ENCODE results near the gene CEP72.

CEP72 gene

GRCh38 chr5:619444-619843 lies 7.3 kb downstream of the CEP72 start:
- Histone ChIP-seq H3K4me2 (ENCODE audit: low read length) (no peak overlapping the region), H3K79me2 (ENCODE audit: low read length) (peaks cover 31% of the 10 kb centered on the region), H3K36me3 (replicated peaks; ENCODE audit: low read depth, low read length) (peaks cover 23% of the 10 kb centered on the region), H3K27me3 (ENCODE audit: low read depth, low read length) (no peaks in the 10 kb centered on the region), H2AFZ (ENCODE audit: low read depth, low read length) (no peak overlapping the region), H3K4me1 (ENCODE audit: low read length) (no peaks in the 10 kb centered on the region), H3K9me3 (ENCODE audit: insufficient read depth, low read length) (no peaks in the 10 kb centered on the region; the same call in 1 of the 2 replicates), H3K9ac (ENCODE audit: low read length) (no peak overlapping the region), H3K4me3 (ENCODE audit: low read length) (no peak overlapping the region), H3K27ac (ENCODE audit: low read length) (no peak overlapping the region), H4K20me1 (ENCODE audit: insufficient read depth, low read length) (no peaks in the 10 kb centered on the region)
- TF ChIP-seq CTCF (IDR thresholded peaks at IDR 0.05; ENCODE audit: low read depth, low read length) (no peak), EZH2phosphoT487 (IDR thresholded peaks at IDR 0.05; ENCODE audit: low read depth) (no peak)

GRCh38 chr5:620152-620551 lies 8.0 kb downstream of the CEP72 start:
- H4K20me1 ChIP-seq (ENCODE audit: insufficient read depth, low read length): no peaks in the 10 kb centered on the region
- H3K9me3 ChIP-seq (ENCODE audit: insufficient read depth, low read length): no peaks in the 10 kb centered on the region
- no peak overlapping the region for H3K4me3 ChIP-seq (ENCODE audit: low read length)
- no peak overlapping the region for H3K9ac ChIP-seq (ENCODE audit: low read length)
- no peaks in the 10 kb centered on the region for H3K27me3 ChIP-seq (ENCODE audit: low read depth, low read length)
- no peak overlapping the region for H2AFZ ChIP-seq (ENCODE audit: low read depth, low read length)
- no peak overlapping the region for H3K27ac ChIP-seq (ENCODE audit: low read length)
- H3K4me1 ChIP-seq (ENCODE audit: low read length): no peaks in the 10 kb centered on the region
- peaks cover 18% of the 10 kb centered on the region for H3K36me3 ChIP-seq (replicated peaks; ENCODE audit: low read depth, low read length)
- no peak overlapping the region for H3K4me2 ChIP-seq (ENCODE audit: low read length)
- peaks cover 23% of the 10 kb centered on the region for H3K79me2 ChIP-seq (ENCODE audit: low read length)
- TF ChIP-seq EZH2phosphoT487 (IDR thresholded peaks at IDR 0.05; ENCODE audit: low read depth) (no peak), CTCF (IDR thresholded peaks at IDR 0.05; ENCODE audit: low read depth, low read length) (no peak)

GRCh38 chr5:620586-621180 lies 8.5 kb downstream of the CEP72 start:
- H3K9ac ChIP-seq (ENCODE audit: low read length): no peak overlapping the region
- no peaks in the 10 kb centered on the region for H3K27me3 ChIP-seq (ENCODE audit: low read depth, low read length)
- H3K27ac ChIP-seq (ENCODE audit: low read length): no peak overlapping the region
- peaks cover 12% of the 10 kb centered on the region for H3K36me3 ChIP-seq (replicated peaks; ENCODE audit: low read depth, low read length)
- H3K4me1 ChIP-seq (ENCODE audit: low read length): no peaks in the 10 kb centered on the region
- H3K4me2 ChIP-seq (ENCODE audit: low read length): no peak overlapping the region
- H4K20me1 ChIP-seq (ENCODE audit: insufficient read depth, low read length): no peaks in the 10 kb centered on the region
- H3K79me2 ChIP-seq (ENCODE audit: low read length): peaks cover 18% of the 10 kb centered on the region
- H3K4me3 ChIP-seq (ENCODE audit: low read length): no peak overlapping the region
- no peak overlapping the region for H2AFZ ChIP-seq (ENCODE audit: low read depth, low read length)
- no peaks in the 10 kb centered on the region for H3K9me3 ChIP-seq (ENCODE audit: insufficient read depth, low read length)
- TF ChIP-seq CTCF (IDR thresholded peaks at IDR 0.05; ENCODE audit: low read depth, low read length) (no peak), EZH2phosphoT487 (IDR thresholded peaks at IDR 0.05; ENCODE audit: low read depth) (no peak)

GRCh38 chr5:621341-621761 lies 9.2 kb downstream of the CEP72 start:
- TF ChIP-seq EZH2phosphoT487 (IDR thresholded peaks at IDR 0.05; ENCODE audit: low read depth): no peak
- no peak for TF ChIP-seq CTCF (IDR thresholded peaks at IDR 0.05; ENCODE audit: low read depth, low read length)
- Histone ChIP-seq H3K36me3 (replicated peaks; ENCODE audit: low read depth, low read length) (peaks cover 9% of the 10 kb centered on the region), H3K27me3 (ENCODE audit: low read depth, low read length) (no peaks in the 10 kb centered on the region), H3K27ac (ENCODE audit: low read length) (no peak overlapping the region), H3K4me2 (ENCODE audit: low read length) (no peak overlapping the region), H3K79me2 (ENCODE audit: low read length) (peaks cover 11% of the 10 kb centered on the region), H3K4me1 (ENCODE audit: low read length) (no peaks in the 10 kb centered on the region), H2AFZ (ENCODE audit: low read depth, low read length) (no peak overlapping the region), H3K4me3 (ENCODE audit: low read length) (no peak overlapping the region), H3K9ac (ENCODE audit: low read length) (no peak overlapping the region), H3K9me3 (ENCODE audit: insufficient read depth, low read length) (no peaks in the 10 kb centered on the region), H4K20me1 (ENCODE audit: insufficient read depth, low read length) (no peaks in the 10 kb centered on the region)

All from OCI-LY3 (cell line).